Mammary epithelial cell (primary cell): ENCODE data around the gene TCEAL4.

Experiments
- CTCF ChIP-seq, 2 donors: IDR thresholded peaks in 1 of 2; conservative IDR thresholded peaks in 1 of 2; 2 replicates each; pipeline ENCODE4 v1.5.1; 2011 to 2012; ENCODE audit warnings: inconsistent platforms in 2 of 2, low read length in 2 of 2, mild to moderate bottlenecking in 2 of 2, control low read depth in 1 of 2, low read depth in 1 of 2; ENCODE audit not compliant: insufficient read depth in 1 of 2; ENCODE audit errors: extremely low read depth in 1 of 2
- EZH2 ChIP-seq: IDR thresholded peaks from 2 replicates; pipeline ENCODE4 v1.6.1; 2012; ENCODE audit warnings: low read length, inconsistent platforms, borderline replicate concordance

- TF ChIP-seq CTCF (conservative IDR thresholded peaks at IDR 0.05 in 1 of 2, IDR thresholded peaks at IDR 0.05 in 1 of 2; ENCODE audit: extremely low read depth in 1 of 2, insufficient read depth in 1 of 2, low read depth in 1 of 2, low read length in 2 of 2) (no peak), EZH2 (no peak)
Measured at GRCh38 chrX:103537871-103538387, 47.4 kb upstream of the TCEAL4 start.
